HepG2 (cell line): ENCODE measurements around the gene UBE2U. TPM values are rescaled to one million over a fixed set of nuclear protein-coding genes. Genes with fewer than 3 reads are reported as not detected.

Source experiments
- ATAC-seq: fragments of 200-7000 bp; cut with Tn5 transposase; 3 replicates; pipeline ENCODE4 v1.9.1; 2020; ENCODE audit warnings: mild to moderate bottlenecking, moderate library complexity
- BruUV-seq: library from RNA; stranded (reverse); fragments of 400-500 nt; replicated peaks from 2 replicates; lab custom pipeline; 2021; lab: Mats Ljungman, UMichigan
- CTCF ChIA-PET: fragments of 300-600 bp; formaldehyde crosslinking; extraction: SDS; loops from one replicate; lab custom pipeline; 2021; ENCODE audit warnings: low total read pairs, inconsistent platforms, low intra/inter-chr PET ratio; lab: Yijun Ruan, JAX
- POLR2A ChIA-PET: fragments of 350-600 bp; sonication (Branson Sonifier 250); formaldehyde crosslinking; loops from one replicate; lab custom pipeline; 2020; ENCODE audit warnings: antibody characterized with exemption, inconsistent platforms; lab: Yijun Ruan, JAX
- DNase-seq: peaks from one replicate; pipeline ENCODE4 v3.0.0-alpha.2; 2015; ENCODE audit warnings: low spot score
- FAIRE-seq: peaks from 3 replicates; lab custom pipeline; 2011; peaks lifted over from hg19 to GRCh38; lab: Jason Lieb, UNC
- H2AFZ ChIP-seq: one replicate; pipeline ENCODE4 v1.6.1; 2011; ENCODE audit warnings: low read length, inconsistent platforms
- H3K27ac ChIP-seq: fragments of 300-600 bp; 3 replicates; pipeline ENCODE4 v1.8.0; 2011; ENCODE audit warnings: mixed run types, mild to moderate bottlenecking, mixed read lengths, low read length, inconsistent platforms; ENCODE audit not compliant: insufficient read depth; ENCODE audit errors: extremely low read length
- H3K27me3 ChIP-seq, 2 experiments: fragments of 200-600 bp in 1 of 2; 2 replicates in 1 of 2; 3 replicates in 1 of 2; pipeline versions ENCODE4 v1.6.0 to v1.8.0; 2011; ENCODE audit warnings: low read length in 2 of 2, mild to moderate bottlenecking in 2 of 2, moderate library complexity in 2 of 2, inconsistent platforms in 1 of 2; ENCODE audit not compliant: insufficient read depth in 2 of 2, control insufficient read depth in 1 of 2
- H3K36me3 ChIP-seq, 2 experiments: fragments of 200-600 bp in 1 of 2; replicated peaks in 1 of 2; 2 replicates in 1 of 2; 3 replicates in 1 of 2; pipeline versions ENCODE4 v1.5.1 to v1.8.0; 2011; ENCODE audit warnings: low read length in 2 of 2, inconsistent platforms in 1 of 2; ENCODE audit not compliant: insufficient read depth in 2 of 2, control insufficient read depth in 1 of 2
- H3K4me1 ChIP-seq: 2 replicates; pipeline ENCODE4 v1.5.1; 2012; ENCODE audit warnings: low read length, inconsistent platforms; ENCODE audit not compliant: insufficient read depth
- H3K4me2 ChIP-seq: 2 replicates; pipeline ENCODE4 v1.6.0; 2011; ENCODE audit warnings: low read depth, low read length, inconsistent platforms
- H3K4me3 ChIP-seq, 3 experiments: fragments of 200-600 bp in 1 of 3; sonication (generic), shearing (Covaris generic) in 1 of 3; replicated peaks in 1 of 3; 2 replicates each; pipeline ENCODE4 v1.5.1; 2011 to 2016; ENCODE audit warnings: low read length in 3 of 3, inconsistent platforms in 2 of 3, low read depth in 2 of 3, mild to moderate bottlenecking in 2 of 3, control low read depth in 1 of 3, mixed read lengths in 1 of 3; ENCODE audit not compliant: insufficient read depth in 1 of 3
- H3K79me2 ChIP-seq: one replicate; pipeline ENCODE4 v1.6.1; 2011; ENCODE audit warnings: low read length, inconsistent platforms; ENCODE audit not compliant: insufficient read depth
- H3K9ac ChIP-seq: 2 replicates; pipeline ENCODE4 v1.6.0; 2011; ENCODE audit warnings: mild to moderate bottlenecking, low read depth, low read length, inconsistent platforms; ENCODE audit not compliant: insufficient read depth
- H3K9me3 ChIP-seq: 2 replicates; pipeline ENCODE4 v1.5.1; 2012; ENCODE audit warnings: mild to moderate bottlenecking, low read length
- H4K20me1 ChIP-seq: 2 replicates; pipeline ENCODE4 v1.6.0; 2011; ENCODE audit warnings: inconsistent platforms, mild to moderate bottlenecking, low read length, moderate library complexity; ENCODE audit not compliant: insufficient read depth
- ATF2 ChIP-seq: sonication (generic); formaldehyde crosslinking; IDR thresholded peaks from 2 replicates; pipeline ENCODE4 v1.4.0; 2020; ENCODE audit warnings: missing genetic modification reagents
- CTCF ChIP-seq: sonication (generic); formaldehyde crosslinking; IDR thresholded peaks from 2 replicates; pipeline ENCODE4 v1.5.0; 2020; ENCODE audit warnings: mild to moderate bottlenecking, missing genetic modification reagents, moderate library complexity
- KLF9 ChIP-seq: IDR thresholded peaks from 2 replicates; pipeline ENCODE4 v1.6.1; 2016; ENCODE audit warnings: low read depth
- MIXL1 ChIP-seq: IDR thresholded peaks from 2 replicates; pipeline ENCODE4 v1.6.1; 2016
- NFKBIZ ChIP-seq: IDR thresholded peaks from 2 replicates; pipeline ENCODE4 v1.6.1; 2018; ENCODE audit warnings: missing genetic modification reagents, missing compliant biosample characterization
- PHF21A ChIP-seq: sonication (generic); formaldehyde crosslinking; IDR thresholded peaks from 2 replicates; pipeline ENCODE4 v1.5.0; 2020; ENCODE audit warnings: mild to moderate bottlenecking, missing genetic modification reagents
- POGZ ChIP-seq: sonication (generic); formaldehyde crosslinking; IDR thresholded peaks from 2 replicates; pipeline ENCODE4 v1.4.0; 2020; ENCODE audit warnings: mild to moderate bottlenecking, missing genetic modification reagents
- PRMT3 ChIP-seq: sonication (generic); formaldehyde crosslinking; IDR thresholded peaks from 2 replicates; pipeline ENCODE4 v1.8.1; 2022; ENCODE audit warnings: low read depth, mild to moderate bottlenecking, moderate library complexity, missing genetic modification reagents, borderline replicate concordance
- RARA ChIP-seq: IDR thresholded peaks from 2 replicates; pipeline ENCODE4 v1.6.1; 2016; ENCODE audit warnings: missing genetic modification reagents, missing compliant biosample characterization
- SMARCC2 ChIP-seq: fragments of 450-650 bp; IDR thresholded peaks from 2 replicates; pipeline ENCODE4 v1.6.1; 2017; ENCODE audit warnings: antibody characterized with exemption, mild to moderate bottlenecking
- YEATS2 ChIP-seq: sonication (generic); formaldehyde crosslinking; IDR thresholded peaks from 2 replicates; pipeline ENCODE4 v1.4.0; 2020; ENCODE audit warnings: missing genetic modification reagents, borderline replicate concordance
- ZBTB7A ChIP-seq: sonication (generic); formaldehyde crosslinking; IDR thresholded peaks from 2 replicates; pipeline ENCODE4 v1.8.0; 2022; ENCODE audit warnings: mild to moderate bottlenecking, missing genetic modification reagents
- ZEB1 ChIP-seq: IDR thresholded peaks from 2 replicates; pipeline ENCODE4 v1.6.1; 2012; ENCODE audit warnings: mild to moderate bottlenecking, low read depth, inconsistent platforms; ENCODE audit not compliant: insufficient replicate concordance
- ZNF326 ChIP-seq: sonication (generic); formaldehyde crosslinking; IDR thresholded peaks from 2 replicates; pipeline ENCODE4 v1.4.0; 2020; ENCODE audit warnings: missing genetic modification reagents, borderline replicate concordance
- in situ Hi-C: cut with HindIII; loops from 2 replicates; pipeline ENCODE4 v1.10.0; 2017; ENCODE audit warnings: low pct_unique_long_range_greater_than_20kb; ENCODE audit not compliant: extremely low pct_ligation_motif_present
- intact Hi-C: fragments of 100-400 bp; cut with micrococcal nuclease; formaldehyde crosslinking; loops from one replicate; pipeline ENCODE4 v1.10.0; 2022; ENCODE audit not compliant: unreplicated experiment
- polyA plus RNA-seq, 8 experiments: library from polyadenylated mRNA; depleted of rRNA in 3 of 8; stranded (reverse) in 7 of 8; unstranded in 1 of 8; fragments of >200 nt; fragmentation: Illumina TruSeq in 4 of 8; extraction: Trizol in 4 of 8; gene quantifications; 2 replicates each; pipeline versions ENCODE4 v1.2.1 to v1.2.3, GENCODE V29; 2011 to 2016; ENCODE audit warnings: low read depth in 4 of 8, missing spikeins in 1 of 8, mixed read lengths in 1 of 8; ENCODE audit not compliant: insufficient read depth in 1 of 8
- total RNA-seq, 5 experiments: library from RNA; depleted of rRNA; stranded (reverse); fragments of >200 nt; fragmentation: Illumina TruSeq; extraction: Trizol; gene quantifications; 2 replicates each; pipeline ENCODE4 v1.2.3, GENCODE V29; 2016; ENCODE audit warnings: low read depth in 1 of 5
- TF ChIP-seq, protein P1 (sequence below): sonication (generic); formaldehyde crosslinking; IDR thresholded peaks from 2 replicates; pipeline ENCODE4 v1.5.0; 2020; ENCODE audit warnings: missing genetic modification reagents

Gene UBE2U
- total and polyA plus RNA-seq, 2 of the 13 experiments (the other 11 are each of a cell fraction or from before 2014, with no cell fraction given), result not detected

GRCh38 chr1:64231654-64232053, 28.2 kb downstream of the UBE2U start:
- ChIA-PET POLR2A (no interaction called here), CTCF (no interaction called here)
- in situ Hi-C loops, result no loop called here
- Histone ChIP-seq H3K9ac (no peak overlapping the region), H3K27ac (no peak overlapping the region), H4K20me1 (no peaks in the 10 kb centered on the region), H3K4me2 (no peak overlapping the region), H3K4me3 (no peak overlapping the region), H2AFZ (no peak overlapping the region), H3K4me1 (peaks cover 16% of the 10 kb centered on the region), H3K36me3 (no peaks in the 10 kb centered on the region), H3K27me3 (no peaks in the 10 kb centered on the region; a peak in 1 of 5 replicates), H3K79me2 (no peaks in the 10 kb centered on the region), H3K9me3 (no peaks in the 10 kb centered on the region)
- FAIRE-seq, result no peak
- no TSS peak for BruUV-seq
- no peak for DNase-seq
- no peak for ATAC-seq
- no peak for TF ChIP-seq KLF9 (CRISPR knock-in tag)
- no peak for TF ChIP-seq MIXL1 (CRISPR knock-in tag)
- TF ChIP-seq ZBTB7A (CRISPR knock-in tag), result no peak
- TF ChIP-seq ATF2 (CRISPR knock-in tag), result no peak
- no peak for TF ChIP-seq NFKBIZ
- TF ChIP-seq, protein P1, sequence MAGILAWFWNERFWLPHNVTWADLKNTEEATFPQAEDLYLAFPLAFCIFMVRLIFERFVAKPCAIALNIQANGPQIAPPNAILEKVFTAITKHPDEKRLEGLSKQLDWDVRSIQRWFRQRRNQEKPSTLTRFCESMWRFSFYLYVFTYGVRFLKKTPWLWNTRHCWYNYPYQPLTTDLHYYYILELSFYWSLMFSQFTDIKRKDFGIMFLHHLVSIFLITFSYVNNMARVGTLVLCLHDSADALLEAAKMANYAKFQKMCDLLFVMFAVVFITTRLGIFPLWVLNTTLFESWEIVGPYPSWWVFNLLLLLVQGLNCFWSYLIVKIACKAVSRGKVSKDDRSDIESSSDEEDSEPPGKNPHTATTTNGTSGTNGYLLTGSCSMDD (CRISPR knock-in tag), result no peak
- no peak for TF ChIP-seq PHF21A (CRISPR knock-in tag)
- TF ChIP-seq RARA, result no peak
- TF ChIP-seq ZEB1, result no peak
- TF ChIP-seq PRMT3 (CRISPR knock-in tag), result no peak
- no peak for TF ChIP-seq YEATS2 (CRISPR knock-in tag)
- no peak for TF ChIP-seq SMARCC2
- TF ChIP-seq POGZ (CRISPR knock-in tag), result no peak
- TF ChIP-seq ZNF326, result no peak
- no peak for TF ChIP-seq CTCF
- intact Hi-C loops, result no loop called here
